HG03378 (cell line): ENCODE data around the gene FOXE3.
"Not testable (repeated sequence)": the region's sequence is repeated elsewhere in the genome, so short reads cannot be mapped to it uniquely, and the experiment has no call there.

Source experiments
- ATAC-seq: cut with Tn5 transposase; IDR thresholded peaks from one replicate; pipeline ENCODE4 v1.9.1; 2021; ENCODE audit warnings: mild to moderate bottlenecking, moderate library complexity; ENCODE audit not compliant: unreplicated experiment

FOXE3 gene

DNA sequence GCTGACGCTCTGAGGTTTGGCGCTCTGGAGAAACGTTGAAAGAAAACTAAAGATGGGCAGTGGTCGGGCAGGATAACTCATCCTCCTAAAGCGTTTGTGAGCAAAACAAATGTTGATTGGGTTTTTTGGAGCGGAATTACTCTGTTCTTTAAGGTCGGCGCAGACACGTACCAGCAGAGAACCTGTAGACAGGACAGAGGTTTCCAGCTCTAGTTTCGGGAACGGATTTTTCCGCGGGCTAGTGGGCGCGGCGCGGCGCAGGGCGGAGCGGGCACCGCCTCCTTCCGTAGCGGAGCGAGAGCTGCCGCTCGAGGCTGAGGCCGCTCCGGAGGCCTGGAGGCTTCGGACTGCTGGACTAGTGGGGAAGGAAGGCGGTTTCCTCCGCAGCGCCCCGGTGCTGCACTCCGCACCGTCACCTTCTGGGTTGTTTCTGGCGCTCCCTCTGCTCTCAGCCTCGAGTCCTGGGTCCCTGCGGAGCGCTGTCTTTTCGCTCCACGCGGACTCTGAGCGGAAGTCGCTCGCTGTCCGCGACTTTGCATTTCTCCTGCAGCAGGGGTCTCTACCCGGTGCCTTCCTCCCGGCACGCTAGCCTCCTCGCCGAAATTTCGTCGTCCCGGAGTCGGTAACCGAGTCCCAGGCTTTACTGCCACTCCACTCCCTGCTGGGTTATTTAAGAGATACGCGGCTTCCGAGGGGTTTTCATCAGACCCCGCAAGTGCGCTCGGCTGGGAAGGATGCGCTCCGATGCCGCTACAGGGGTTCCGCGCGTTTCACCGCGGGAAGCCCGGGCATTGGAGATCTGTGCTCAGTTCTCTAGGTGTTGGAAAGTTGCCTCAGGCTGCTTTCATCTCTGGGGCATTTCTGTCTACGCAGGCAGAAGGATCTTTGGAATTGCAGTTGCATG, 28.7 kb downstream of the FOXE3 start:
- ATAC-seq, result no peak

DNA sequence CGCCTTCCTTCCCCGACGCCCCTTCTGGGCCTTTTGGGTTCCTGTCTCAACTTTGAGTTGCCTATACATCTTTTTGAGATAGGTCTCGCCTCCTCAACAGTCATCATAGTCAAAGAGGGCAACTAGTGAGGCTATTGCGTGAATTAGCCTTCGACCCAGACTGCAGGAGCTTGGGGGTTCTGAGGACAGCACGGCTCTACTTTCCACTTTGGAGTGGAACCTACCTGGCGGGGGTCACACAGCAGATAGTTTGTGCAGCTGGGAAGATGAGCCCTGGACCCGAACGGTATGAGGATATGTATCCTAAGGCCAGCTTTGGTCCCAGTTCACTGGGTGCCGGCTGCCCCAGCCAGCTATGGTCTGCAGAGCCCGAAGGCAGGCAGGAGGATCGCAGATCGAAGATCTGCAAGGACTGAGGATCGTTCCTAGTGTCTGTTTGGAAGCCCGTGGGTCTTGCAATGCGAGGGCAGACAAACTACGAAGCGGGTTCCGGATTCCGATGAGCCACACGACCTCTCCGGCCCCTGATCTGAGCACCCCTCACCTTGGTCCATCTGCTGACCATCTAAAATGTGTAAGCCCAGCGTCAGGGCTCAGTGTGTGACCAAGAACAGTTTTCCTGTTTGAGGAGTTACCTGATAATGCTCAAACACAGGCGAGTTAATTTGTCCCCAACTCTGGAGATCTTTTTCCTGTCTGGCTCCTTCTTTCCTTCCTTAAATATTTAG, 29.9 kb downstream of the FOXE3 start:
- ATAC-seq, result no peak

DNA sequence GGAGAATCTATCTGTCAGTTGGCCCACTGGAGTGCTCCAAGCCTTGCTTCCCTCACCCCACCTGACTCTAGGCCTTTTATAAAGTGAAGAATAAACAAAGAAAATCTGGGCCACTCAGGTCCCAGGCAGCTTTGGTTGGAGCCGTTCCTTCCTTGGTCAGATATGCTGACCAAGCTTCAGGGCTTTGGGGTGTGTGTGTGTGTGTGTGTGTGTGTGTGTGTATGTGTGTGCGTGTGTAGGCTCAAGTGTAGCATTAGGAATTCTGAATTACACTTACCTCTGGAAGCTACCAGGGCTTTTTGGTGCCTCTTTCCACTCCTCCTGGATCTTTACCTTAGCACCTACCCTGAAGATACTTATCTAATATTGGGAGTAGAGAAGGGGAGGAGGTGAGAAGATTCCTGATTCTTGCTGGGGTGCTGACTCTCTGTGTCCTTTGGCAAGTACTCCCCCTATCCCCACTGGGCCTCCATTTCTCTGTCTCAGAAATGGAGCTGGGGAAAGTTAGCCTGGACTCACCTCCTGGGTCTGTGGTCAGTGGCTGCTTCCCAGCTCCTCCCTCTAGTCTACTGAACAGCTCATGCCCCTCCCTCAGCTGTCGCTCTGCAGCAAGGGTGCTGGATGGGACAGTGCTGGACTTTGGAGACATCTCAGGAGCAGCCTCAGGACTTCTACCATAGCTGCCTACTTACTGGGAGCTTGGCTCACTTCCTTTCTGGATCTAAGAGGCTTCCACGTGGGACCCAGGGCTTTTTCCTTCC, 32.6 kb downstream of the FOXE3 start:
- ATAC-seq, result no peak

DNA sequence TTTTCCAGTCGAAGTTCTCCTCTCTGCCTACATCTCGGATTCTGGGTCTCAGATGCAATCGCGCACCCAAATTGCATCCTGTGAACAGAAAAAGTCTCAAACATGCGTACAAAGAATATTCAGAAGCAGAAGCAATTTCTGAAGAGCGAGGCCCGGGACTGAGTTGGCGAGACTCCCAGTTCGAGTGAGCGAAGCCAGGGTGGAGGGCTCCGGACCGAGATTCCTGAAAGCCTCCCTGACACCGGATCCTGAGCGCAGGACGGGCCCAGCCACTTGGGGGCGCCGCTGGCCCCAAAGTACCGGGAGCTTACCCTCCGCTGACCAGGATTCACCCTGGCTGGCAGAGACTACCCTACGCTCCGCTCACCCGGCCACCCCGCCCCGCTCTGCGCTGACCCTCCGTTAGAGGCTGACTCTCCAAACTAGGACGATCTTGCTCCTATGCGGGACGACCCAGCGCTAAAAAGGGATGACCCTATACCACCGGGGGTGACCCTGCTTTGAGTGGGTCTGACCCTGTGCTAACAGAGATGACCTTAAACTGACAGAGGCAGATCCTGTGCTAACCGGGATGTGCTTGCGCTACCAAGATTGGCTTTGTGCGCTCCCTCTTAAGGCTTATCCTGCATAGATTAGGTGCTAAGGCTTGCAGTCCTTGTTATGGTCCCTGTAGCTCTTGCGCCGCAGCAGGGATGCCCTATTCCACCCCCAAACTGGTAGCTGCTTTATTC, 33.9 kb downstream of the FOXE3 start:
- no peak for ATAC-seq

DNA sequence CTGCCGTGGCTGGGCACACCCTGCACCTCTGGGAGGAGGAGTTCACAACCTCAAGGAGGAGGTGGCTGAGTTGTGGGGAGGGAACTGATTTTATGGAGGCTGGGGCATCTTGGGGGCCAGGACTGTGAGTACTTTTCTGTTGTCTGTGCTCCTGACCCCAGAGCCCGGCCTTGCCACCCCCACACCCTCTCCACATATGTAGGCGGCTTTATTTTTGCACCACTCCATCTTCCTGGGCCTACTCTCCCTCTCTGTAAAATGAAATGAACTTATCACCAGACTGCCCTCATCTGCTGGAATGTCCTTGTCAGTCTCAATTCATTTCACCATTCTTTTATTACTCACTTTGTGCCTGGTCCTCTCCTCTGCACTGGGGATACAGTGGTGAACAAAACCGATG, 34.5 kb downstream of the FOXE3 start:
- no peak for ATAC-seq

DNA sequence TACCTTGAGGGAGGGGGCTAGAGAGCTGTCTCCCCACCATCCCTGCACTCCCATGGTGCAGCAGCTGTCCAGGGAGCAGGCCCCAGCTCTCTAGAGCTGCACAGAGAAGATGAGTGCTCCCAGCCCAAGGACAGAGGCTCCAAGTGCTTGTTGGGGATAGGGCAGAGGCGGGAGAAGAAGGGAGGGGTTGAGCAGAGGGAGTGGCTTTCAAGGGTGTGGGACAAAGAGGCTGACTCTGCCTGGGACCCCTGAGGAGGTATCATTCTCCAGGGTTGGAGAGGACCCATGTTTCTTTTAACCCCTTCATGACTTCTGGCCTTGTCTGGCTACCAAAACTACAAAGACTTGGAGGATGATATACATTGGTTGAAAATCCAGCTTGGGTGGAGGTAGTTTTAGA, 36.3 kb downstream of the FOXE3 start:
- ATAC-seq, result no peak

DNA sequence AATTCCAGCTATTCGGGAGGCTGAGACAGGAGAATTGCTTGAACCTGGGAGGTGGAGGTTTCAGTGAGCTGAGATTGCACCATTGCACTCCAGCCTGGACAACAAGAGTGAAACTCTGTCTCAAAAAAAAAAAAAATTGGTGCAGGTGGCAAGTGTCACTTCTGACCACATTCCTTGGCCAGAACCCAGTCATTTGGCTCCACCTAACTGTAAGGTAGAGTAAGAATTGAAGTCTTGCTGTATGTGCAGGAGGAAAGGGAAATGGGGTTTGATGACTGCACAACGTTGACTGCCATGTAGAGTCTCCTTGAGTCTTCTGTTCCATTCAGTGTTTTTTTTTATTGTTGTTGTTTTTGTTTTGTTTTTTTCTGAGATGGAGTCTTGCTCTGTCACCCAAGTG, 37.8 kb downstream of the FOXE3 start:
- ATAC-seq, result not testable (repeated sequence)

DNA sequence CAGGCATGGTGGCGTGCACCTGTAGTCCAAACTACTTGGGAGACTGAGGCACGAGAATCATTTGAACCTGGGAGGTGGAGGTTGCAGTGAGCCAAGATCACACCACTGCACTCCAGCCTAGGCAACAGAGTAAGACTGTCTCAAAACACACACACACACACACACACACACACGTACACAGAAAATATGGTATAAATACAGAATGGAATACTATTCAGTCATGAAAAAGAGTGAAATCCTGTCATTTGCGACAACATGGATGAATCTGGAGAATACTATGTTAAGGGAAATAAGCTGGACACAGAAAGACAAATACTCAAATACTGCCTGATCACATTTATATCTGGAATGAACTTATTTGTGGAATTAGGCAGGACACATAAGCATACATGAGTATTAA, 40.2 kb downstream of the FOXE3 start:
- ATAC-seq, result no peak

DNA sequence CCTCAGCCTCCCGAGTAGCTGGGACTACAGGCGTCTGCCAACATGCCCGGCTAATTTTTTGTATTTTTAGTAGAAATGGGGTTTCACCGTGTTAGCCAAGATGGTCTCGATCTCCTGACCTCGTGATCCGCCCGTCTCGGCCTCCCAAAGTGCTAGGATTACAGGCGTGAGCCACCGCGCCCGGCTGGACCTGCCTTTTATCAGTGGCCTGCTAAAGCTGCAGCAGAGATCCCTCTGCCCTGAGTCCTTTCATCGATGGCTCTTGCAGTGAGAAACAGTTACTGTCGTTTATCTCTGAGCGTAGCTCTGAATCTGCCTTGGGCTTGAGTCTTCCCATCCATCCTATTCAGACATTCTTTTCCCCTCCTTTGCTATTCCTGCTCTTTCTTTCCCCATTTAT, 41.5 kb downstream of the FOXE3 start:
- ATAC-seq, result not testable (repeated sequence)

DNA sequence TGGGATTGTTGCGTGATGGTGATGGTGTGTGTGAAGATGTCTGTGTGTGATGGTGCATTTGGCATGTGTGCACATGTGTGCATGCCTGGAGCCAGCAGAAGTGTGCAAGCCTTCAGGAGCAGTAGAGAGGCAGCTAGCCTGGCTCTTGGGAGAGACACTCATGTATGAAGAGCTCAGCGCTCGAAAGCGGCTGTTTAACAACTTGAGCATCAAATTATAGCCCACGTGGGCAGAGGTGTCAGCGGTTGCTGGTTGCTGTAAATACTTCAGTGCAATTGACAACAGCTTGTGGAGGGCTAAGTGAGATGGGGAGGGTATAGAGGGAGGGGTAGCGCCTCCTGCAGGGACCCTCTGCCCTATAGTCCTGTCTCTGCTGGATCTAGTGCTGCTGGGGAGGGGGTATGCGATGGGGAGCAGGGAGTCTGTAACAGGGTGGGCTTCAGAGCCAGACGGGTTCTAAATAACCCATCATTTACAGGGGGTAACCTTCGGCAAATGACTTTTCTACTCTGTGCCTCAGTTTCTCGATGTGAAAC, 43.2 kb downstream of the FOXE3 start:
- no peak for ATAC-seq

DNA sequence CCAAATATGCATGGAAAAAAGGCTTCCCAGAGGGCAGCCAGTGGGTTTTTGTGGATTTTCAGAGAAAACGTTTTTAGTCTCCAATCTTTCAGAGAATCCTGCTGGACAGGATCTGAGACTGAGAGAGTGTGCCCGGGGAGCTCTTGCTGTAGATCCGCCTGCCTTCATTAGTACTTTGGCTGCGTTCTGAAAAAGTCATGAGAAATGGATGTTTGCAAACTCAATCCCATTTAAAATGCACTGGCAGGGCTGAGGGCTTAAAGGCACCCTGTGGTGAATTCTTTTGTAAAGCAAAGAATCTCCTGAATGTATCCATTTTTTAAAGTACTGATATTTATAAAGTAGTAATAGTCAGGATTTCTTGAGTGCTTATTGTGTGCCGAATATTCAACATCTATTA, 44.0 kb downstream of the FOXE3 start:
- no peak for ATAC-seq

DNA sequence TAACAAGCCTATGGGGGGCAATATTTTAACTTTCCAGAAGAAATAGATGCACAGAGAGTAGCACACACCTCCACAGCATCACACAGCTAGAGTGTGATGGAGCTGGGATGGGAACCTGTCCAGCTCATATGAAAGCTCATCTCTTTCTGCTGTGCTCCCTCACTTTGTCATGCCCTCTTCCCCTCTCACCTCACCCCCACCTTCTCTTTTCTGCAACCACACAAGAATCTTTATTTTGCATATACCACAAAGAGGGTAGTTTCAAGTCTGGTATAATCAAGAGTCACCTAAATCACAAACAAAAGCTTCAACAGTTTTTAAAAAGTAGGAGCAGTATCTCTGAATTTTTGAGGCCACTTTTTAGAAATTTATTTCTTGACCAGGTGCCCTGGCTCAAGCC, 44.4 kb downstream of the FOXE3 start:
- no peak for ATAC-seq

DNA sequence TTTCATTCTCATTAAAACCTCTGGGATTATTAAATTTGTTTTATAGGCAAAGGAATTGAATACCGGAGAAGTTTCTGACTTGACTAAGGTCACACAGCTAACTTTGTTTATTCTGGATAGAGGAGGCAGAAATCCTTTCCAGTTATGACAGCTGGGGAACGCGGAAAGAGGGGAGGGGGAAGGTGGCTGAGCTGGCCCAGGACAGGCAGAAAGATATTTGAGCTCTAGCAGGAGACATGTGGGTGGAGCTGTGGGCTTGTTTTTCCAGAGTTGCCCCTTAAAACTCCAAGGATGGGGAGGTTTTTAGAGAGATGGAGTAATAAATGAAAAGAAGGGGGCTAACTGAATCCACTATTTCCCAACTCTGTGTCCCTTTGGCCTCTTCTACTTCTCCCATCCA, 49.5 kb downstream of the FOXE3 start:
- no peak for ATAC-seq
